Skeletal muscle satellite cell (primary cell): ENCODE measurements around the gene F2RL2.

ENCODE experiments used
- H3K27me3 ChIP-seq: 2 replicates; pipeline ENCODE4 v1.7.0; 2013; ENCODE audit warnings: low read length; ENCODE audit not compliant: control insufficient read depth, insufficient read depth
- H3K36me3 ChIP-seq: 2 replicates; pipeline ENCODE4 v1.7.0; 2013; ENCODE audit warnings: mild to moderate bottlenecking, control low read depth, low read length; ENCODE audit not compliant: insufficient read depth
- H3K4me1 ChIP-seq: 2 replicates; pipeline ENCODE4 v1.7.0; 2013; ENCODE audit warnings: low read length; ENCODE audit not compliant: control insufficient read depth, insufficient read depth
- H3K4me2 ChIP-seq: 2 replicates; pipeline ENCODE4 v1.7.0; 2013; ENCODE audit warnings: mild to moderate bottlenecking, low read length
- H3K4me3 ChIP-seq: 2 replicates; pipeline ENCODE4 v1.7.0; 2013; ENCODE audit warnings: low read length
- H3K9ac ChIP-seq: 2 replicates; pipeline ENCODE4 v1.7.0; 2013; ENCODE audit warnings: mild to moderate bottlenecking, low read depth, low read length, moderate library complexity
- H3K9me3 ChIP-seq: replicated peaks from 2 replicates; pipeline ENCODE4 v1.7.0; 2013; ENCODE audit warnings: mild to moderate bottlenecking, control low read depth, low read length

F2RL2 gene

GRCh38 chr5:76583163-76584047 lies 39.8 kb downstream of the F2RL2 start:
- Histone ChIP-seq H3K9me3 (no peaks in the 10 kb centered on the region), H3K36me3 (no peaks in the 10 kb centered on the region), H3K27me3 (peaks cover 37% of the 10 kb centered on the region), H3K9ac (no peak overlapping the region), H3K4me1 (no peaks in the 10 kb centered on the region), H3K4me2 (no peak overlapping the region), H3K4me3 (no peak overlapping the region)

GRCh38 chr5:76582230-76583162 lies 40.7 kb downstream of the F2RL2 start:
- no peaks in the 10 kb centered on the region for H3K4me1 ChIP-seq
- no peak overlapping the region for H3K4me2 ChIP-seq
- no peaks in the 10 kb centered on the region for H3K36me3 ChIP-seq
- no peaks in the 10 kb centered on the region for H3K9me3 ChIP-seq
- H3K4me3 ChIP-seq: no peak overlapping the region
- no peak overlapping the region for H3K9ac ChIP-seq
- peaks cover 42% of the 10 kb centered on the region for H3K27me3 ChIP-seq

- Histone ChIP-seq H3K36me3 (no peaks in the 10 kb centered on the region), H3K9me3 (no peaks in the 10 kb centered on the region), H3K9ac (no peak overlapping the region), H3K4me2 (no peak overlapping the region), H3K4me3 (no peak overlapping the region), H3K27me3 (peaks cover 40% of the 10 kb centered on the region), H3K4me1 (no peaks in the 10 kb centered on the region)
These were observed 42.2 kb downstream of the F2RL2 start for GRCh38 chr5:76580981-76581380.

DNA sequence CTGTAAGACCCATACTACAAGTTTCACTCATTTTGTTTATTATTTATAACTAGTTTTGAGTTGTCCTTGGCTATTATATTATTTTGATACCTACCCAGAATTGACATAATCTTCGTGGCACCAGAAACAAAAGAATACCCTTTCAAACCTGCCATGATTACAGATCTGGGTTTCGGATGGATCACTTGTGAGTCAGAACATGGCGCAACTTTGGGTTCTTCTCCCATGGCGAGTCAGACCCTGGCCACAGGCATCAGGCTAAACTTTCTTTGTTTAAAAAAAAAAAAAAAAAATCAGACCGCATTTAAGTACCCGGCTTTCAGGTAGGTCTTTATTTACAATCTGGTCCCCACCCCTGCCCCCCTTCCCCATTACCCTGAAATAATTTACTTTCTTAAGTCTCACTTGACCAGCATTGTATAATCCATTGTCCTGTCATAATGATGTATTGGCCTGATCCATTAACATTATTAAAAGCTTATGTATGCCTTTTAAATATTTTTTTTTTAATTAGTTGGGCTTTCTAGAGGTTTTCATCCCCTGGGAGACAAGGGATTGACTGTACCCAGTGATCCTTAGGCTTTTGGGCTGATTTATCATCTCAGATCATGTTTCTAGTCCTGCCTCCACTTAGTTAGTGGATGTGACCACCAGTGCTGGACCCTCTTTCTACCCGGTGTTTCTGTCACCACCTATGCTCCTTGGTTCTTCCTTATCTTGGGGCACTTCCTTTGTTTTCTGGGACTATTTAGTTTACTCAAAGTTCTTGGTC lies 43.9 kb downstream of the F2RL2 start:
- Histone ChIP-seq H3K9ac (no peak overlapping the region), H3K4me2 (no peak overlapping the region), H3K4me3 (no peak overlapping the region), H3K27me3 (peaks cover 32% of the 10 kb centered on the region), H3K9me3 (no peaks in the 10 kb centered on the region), H3K36me3 (no peaks in the 10 kb centered on the region), H3K4me1 (no peaks in the 10 kb centered on the region)

- no peak overlapping the region for H3K4me3 ChIP-seq
- H3K9me3 ChIP-seq: no peaks in the 10 kb centered on the region
- no peak overlapping the region for H3K4me2 ChIP-seq
- H3K4me1 ChIP-seq: no peaks in the 10 kb centered on the region
- H3K9ac ChIP-seq: no peak overlapping the region
- peaks cover 32% of the 10 kb centered on the region for H3K27me3 ChIP-seq
- no peaks in the 10 kb centered on the region for H3K36me3 ChIP-seq
These were observed 46.2 kb downstream of the F2RL2 start for GRCh38 chr5:76576996-76577395.

- no peaks in the 10 kb centered on the region for H3K4me1 ChIP-seq
- no peaks in the 10 kb centered on the region for H3K36me3 ChIP-seq
- H3K27me3 ChIP-seq: peaks cover 27% of the 10 kb centered on the region
- no peak overlapping the region for H3K4me3 ChIP-seq
- H3K9me3 ChIP-seq: no peaks in the 10 kb centered on the region
- H3K9ac ChIP-seq: no peak overlapping the region
- H3K4me2 ChIP-seq: no peak overlapping the region
These were observed 46.8 kb downstream of the F2RL2 start for GRCh38 chr5:76576450-76576849.

GRCh38 chr5:76571559-76571958 lies 51.6 kb downstream of the F2RL2 start:
- H3K4me2 ChIP-seq: no peak overlapping the region
- H3K27me3 ChIP-seq: peaks cover 31% of the 10 kb centered on the region
- no peaks in the 10 kb centered on the region for H3K36me3 ChIP-seq
- no peaks in the 10 kb centered on the region for H3K4me1 ChIP-seq
- H3K4me3 ChIP-seq: no peak overlapping the region
- H3K9me3 ChIP-seq: no peaks in the 10 kb centered on the region
- no peak overlapping the region for H3K9ac ChIP-seq

- Histone ChIP-seq H3K9ac (no peak overlapping the region), H3K4me3 (no peak overlapping the region), H3K27me3 (peaks cover 37% of the 10 kb centered on the region), H3K4me2 (no peak overlapping the region), H3K9me3 (no peaks in the 10 kb centered on the region), H3K4me1 (no peaks in the 10 kb centered on the region), H3K36me3 (no peaks in the 10 kb centered on the region)
These were observed 53.0 kb downstream of the F2RL2 start for GRCh38 chr5:76570153-76570552.
